GM21381 (cell line): ENCODE data around the gene LACTBL1.

Experiments used
- ATAC-seq: cut with Tn5 transposase; IDR thresholded peaks from one replicate; pipeline ENCODE4 v1.9.1; 2021; ENCODE audit warnings: mild to moderate bottlenecking, moderate library complexity; ENCODE audit not compliant: unreplicated experiment

LACTBL1 gene

GRCh38 chr1:22914156-22914555 is 58.5 kb downstream of the LACTBL1 start:
- ATAC-seq, result no peak

GRCh38 chr1:22913421-22914141 is 59.1 kb downstream of the LACTBL1 start:
- no peak for ATAC-seq

- ATAC-seq, result no peak
Measured at GRCh38 chr1:22912311-22912710, 60.4 kb downstream of the LACTBL1 start.

GRCh38 chr1:22910986-22911651 is 61.5 kb downstream of the LACTBL1 start:
- no peak for ATAC-seq

GRCh38 chr1:22910286-22910685 is 62.4 kb downstream of the LACTBL1 start:
- ATAC-seq, result no peak

GRCh38 chr1:22908880-22909426 is 63.7 kb downstream of the LACTBL1 start:
- no peak for ATAC-seq

- ATAC-seq, result no peak
Measured at GRCh38 chr1:22907528-22907927, 65.1 kb downstream of the LACTBL1 start.

- ATAC-seq, result no peak
Measured at GRCh38 chr1:22906968-22907367, 65.7 kb downstream of the LACTBL1 start.

GRCh38 chr1:22903113-22903512 is 69.6 kb downstream of the LACTBL1 start:
- ATAC-seq, result no peak
